ENCODE results near the gene CEP85L. TPM values are rescaled to one million over a fixed set of nuclear protein-coding genes. Genes with fewer than 3 reads are reported as not detected.

CEP85L gene
- total and polyA plus RNA-seq, 2 of the 4 experiments (the other 2 are of a cell fraction), result 2.3 to 25.6 TPM

DNA sequence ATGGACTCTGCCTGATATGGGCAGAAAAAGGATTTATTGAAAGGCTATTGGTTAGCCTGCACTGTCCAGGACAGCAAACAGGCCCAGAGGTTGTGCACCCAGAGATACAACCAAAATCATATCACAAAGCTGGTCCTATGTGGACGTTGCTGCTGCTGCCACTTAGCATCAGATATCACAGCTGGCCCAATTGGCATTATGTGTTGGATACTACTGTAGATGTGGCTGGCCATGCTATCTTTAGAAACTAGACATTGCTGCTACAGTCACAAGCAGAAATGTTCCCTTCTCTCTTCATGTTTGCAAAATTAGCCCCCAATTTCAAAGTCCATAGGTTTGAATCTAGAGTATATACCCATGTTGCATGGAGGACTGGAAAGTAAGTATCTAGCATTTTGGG is 42.2 kb upstream of the CEP85L start:
- no peak overlapping the region for H2AFZ ChIP-seq (replicated peaks; ENCODE audit: low read length, poor library complexity)
- no peaks in the 10 kb centered on the region for H4K20me1 ChIP-seq (ENCODE audit: insufficient read depth, low read length)
- WGBS, 2 experiments (ENCODE audit: extremely low coverage in 2 of 2, insufficient read length in 1 of 2), result no CpG with 5 or more reads among the region's 1 CpG
- in situ Hi-C loops (cut with MboI; ENCODE audit: low sequenced_read_pairs) (no loop called here), dilution Hi-C loops (cut with HindIII; ENCODE audit: low sequenced_read_pairs, unreplicated experiment) (no loop called here), intact Hi-C loops (cut with micrococcal nuclease) (no loop called here)
- H2BK5ac ChIP-seq (ENCODE audit: low read depth, low read length, poor library complexity, severe bottlenecking), result no peak overlapping the region
- no peak overlapping the region for H3K4me2 ChIP-seq (ENCODE audit: low read depth, low read length)
- H3K36me3 ChIP-seq (ENCODE audit: control insufficient read depth, insufficient read depth, low read length), result no peaks in the 10 kb centered on the region
- no peak overlapping the region for H4K91ac ChIP-seq (ENCODE audit: insufficient read depth, low read depth, low read length)
- no peaks in the 10 kb centered on the region for H3K9me1 ChIP-seq (ENCODE audit: insufficient read depth, low read length)
- ATAC-seq (ENCODE audit: low read depth) (no peak), DNase-seq (no peak)
- no peaks in the 10 kb centered on the region for H3K27me3 ChIP-seq (ENCODE audit: control insufficient read depth, insufficient read depth, low read length)
- TF ChIP-seq NFE2L2 (IDR thresholded peaks at IDR 0.05; ENCODE audit: low read depth, low read length) (no peak), CHD1 (IDR thresholded peaks at IDR 0.05; ENCODE audit: low read depth, low read length) (no peak), FOS (IDR thresholded peaks at IDR 0.05; ENCODE audit: low read depth, low read length) (no peak), BHLHE40 (IDR thresholded peaks at IDR 0.05; ENCODE audit: low read depth, low read length) (no peak), RFX5 (IDR thresholded peaks at IDR 0.05; ENCODE audit: low read depth, low read length) (no peak), POLR2A (IDR thresholded peaks at IDR 0.05; ENCODE audit: low read depth, low read length) (no peak), RCOR1 (IDR thresholded peaks at IDR 0.05; ENCODE audit: insufficient replicate concordance, low read length) (no peak), USF2 (IDR thresholded peaks at IDR 0.05; ENCODE audit: low read depth, low read length) (no peak), MAFK (IDR thresholded peaks at IDR 0.05; ENCODE audit: low read depth, low read length) (no peak), MXI1 (IDR thresholded peaks at IDR 0.05; ENCODE audit: borderline replicate concordance, low read depth, low read length) (no peak)
- TF ChIP-seq, protein P1, sequence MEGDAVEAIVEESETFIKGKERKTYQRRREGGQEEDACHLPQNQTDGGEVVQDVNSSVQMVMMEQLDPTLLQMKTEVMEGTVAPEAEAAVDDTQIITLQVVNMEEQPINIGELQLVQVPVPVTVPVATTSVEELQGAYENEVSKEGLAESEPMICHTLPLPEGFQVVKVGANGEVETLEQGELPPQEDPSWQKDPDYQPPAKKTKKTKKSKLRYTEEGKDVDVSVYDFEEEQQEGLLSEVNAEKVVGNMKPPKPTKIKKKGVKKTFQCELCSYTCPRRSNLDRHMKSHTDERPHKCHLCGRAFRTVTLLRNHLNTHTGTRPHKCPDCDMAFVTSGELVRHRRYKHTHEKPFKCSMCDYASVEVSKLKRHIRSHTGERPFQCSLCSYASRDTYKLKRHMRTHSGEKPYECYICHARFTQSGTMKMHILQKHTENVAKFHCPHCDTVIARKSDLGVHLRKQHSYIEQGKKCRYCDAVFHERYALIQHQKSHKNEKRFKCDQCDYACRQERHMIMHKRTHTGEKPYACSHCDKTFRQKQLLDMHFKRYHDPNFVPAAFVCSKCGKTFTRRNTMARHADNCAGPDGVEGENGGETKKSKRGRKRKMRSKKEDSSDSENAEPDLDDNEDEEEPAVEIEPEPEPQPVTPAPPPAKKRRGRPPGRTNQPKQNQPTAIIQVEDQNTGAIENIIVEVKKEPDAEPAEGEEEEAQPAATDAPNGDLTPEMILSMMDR (conservative IDR thresholded peaks at IDR 0.05; ENCODE audit: low read depth, low read length), result no peak
- H2BK20ac ChIP-seq (ENCODE audit: low read depth, low read length), result no peak overlapping the region
- H2BK15ac ChIP-seq (ENCODE audit: low read depth, low read length), result no peak overlapping the region
- H3K4me1 ChIP-seq (ENCODE audit: control insufficient read depth, insufficient read depth, low read length), result peaks cover 3% of the 10 kb centered on the region
- no peak overlapping the region for H3K4me3 ChIP-seq (ENCODE audit: insufficient read depth, low read depth, low read length)
- no peaks in the 10 kb centered on the region; a peak in 1 of 4 replicates for H3K79me1 ChIP-seq (ENCODE audit: low read depth in 1 of 2, low read length in 2 of 2)
- no peak overlapping the region for H2AK5ac ChIP-seq (ENCODE audit: low read depth, low read length)
- no peak overlapping the region for H3K18ac ChIP-seq (ENCODE audit: low read depth, low read length)
- H3K14ac ChIP-seq (replicated peaks; ENCODE audit: low read depth, low read length), result no peak overlapping the region
- no peak overlapping the region for H3K4ac ChIP-seq (ENCODE audit: low read depth, low read length)
- no peak overlapping the region for H2BK120ac ChIP-seq (ENCODE audit: low read depth, low read length)
- H4K8ac ChIP-seq (ENCODE audit: low read depth in 2 of 2, low read length in 2 of 2), result no peak overlapping the region
- no peaks in the 10 kb centered on the region for H3K9me3 ChIP-seq (ENCODE audit: control insufficient read depth, insufficient read depth, low read length)
- H3K56ac ChIP-seq (ENCODE audit: extremely low read depth, insufficient read depth, low read length), result no peak overlapping the region
- no peak overlapping the region for H3K9ac ChIP-seq (ENCODE audit: low read depth, low read length)
- BruUV-seq (replicated peaks), result no TSS peak
- ChIA-PET POLR2A (ENCODE audit: unreplicated experiment) (no interaction called here), CTCF (no interaction called here)
- no peak overlapping the region for H2AK9ac ChIP-seq (replicated peaks; ENCODE audit: low read depth, low read length, poor library complexity)
- H4K5ac ChIP-seq (ENCODE audit: low read depth, low read length), result no peak overlapping the region
- no peak overlapping the region for H3K27ac ChIP-seq (ENCODE audit: insufficient read depth, low read length)
- no peak overlapping the region for H3K23ac ChIP-seq (ENCODE audit: low read depth, low read length)
